GM20000 (cell line): ENCODE results near the gene SLC38A10.

Experiments
- DNase-seq: peaks from one replicate; pipeline ENCODE4 v3.0.0; 2012; ENCODE audit warnings: low spot score
- TF ChIP-seq, protein P1 (sequence below): IDR thresholded peaks from 2 replicates; pipeline ENCODE4 v1.5.1; 2012; ENCODE audit warnings: mild to moderate bottlenecking, control low read depth; ENCODE audit errors: extremely low read depth, missing control alignments

SLC38A10 gene

DNA sequence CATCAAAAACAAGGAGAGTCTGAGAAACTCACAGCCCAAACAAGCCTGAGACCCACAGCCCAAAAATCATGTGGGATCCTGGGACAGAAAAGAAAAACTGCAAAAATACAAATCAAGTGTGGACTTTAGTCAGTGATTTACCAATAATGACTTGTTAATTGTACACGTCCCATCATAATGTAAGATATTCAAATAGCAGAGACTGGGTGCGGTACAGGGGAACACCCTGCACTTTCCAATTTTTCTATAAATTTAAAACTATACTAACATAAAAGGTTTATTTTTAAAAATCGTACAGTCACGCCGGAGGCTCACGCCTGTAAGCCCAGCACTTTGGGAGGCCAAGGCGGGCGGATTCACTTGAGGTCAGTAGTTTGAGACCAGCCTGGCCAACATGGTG lies 81.1 kb downstream of the SLC38A10 start:
- no peak for DNase-seq
- TF ChIP-seq, protein P1, sequence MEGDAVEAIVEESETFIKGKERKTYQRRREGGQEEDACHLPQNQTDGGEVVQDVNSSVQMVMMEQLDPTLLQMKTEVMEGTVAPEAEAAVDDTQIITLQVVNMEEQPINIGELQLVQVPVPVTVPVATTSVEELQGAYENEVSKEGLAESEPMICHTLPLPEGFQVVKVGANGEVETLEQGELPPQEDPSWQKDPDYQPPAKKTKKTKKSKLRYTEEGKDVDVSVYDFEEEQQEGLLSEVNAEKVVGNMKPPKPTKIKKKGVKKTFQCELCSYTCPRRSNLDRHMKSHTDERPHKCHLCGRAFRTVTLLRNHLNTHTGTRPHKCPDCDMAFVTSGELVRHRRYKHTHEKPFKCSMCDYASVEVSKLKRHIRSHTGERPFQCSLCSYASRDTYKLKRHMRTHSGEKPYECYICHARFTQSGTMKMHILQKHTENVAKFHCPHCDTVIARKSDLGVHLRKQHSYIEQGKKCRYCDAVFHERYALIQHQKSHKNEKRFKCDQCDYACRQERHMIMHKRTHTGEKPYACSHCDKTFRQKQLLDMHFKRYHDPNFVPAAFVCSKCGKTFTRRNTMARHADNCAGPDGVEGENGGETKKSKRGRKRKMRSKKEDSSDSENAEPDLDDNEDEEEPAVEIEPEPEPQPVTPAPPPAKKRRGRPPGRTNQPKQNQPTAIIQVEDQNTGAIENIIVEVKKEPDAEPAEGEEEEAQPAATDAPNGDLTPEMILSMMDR: no peak

DNA sequence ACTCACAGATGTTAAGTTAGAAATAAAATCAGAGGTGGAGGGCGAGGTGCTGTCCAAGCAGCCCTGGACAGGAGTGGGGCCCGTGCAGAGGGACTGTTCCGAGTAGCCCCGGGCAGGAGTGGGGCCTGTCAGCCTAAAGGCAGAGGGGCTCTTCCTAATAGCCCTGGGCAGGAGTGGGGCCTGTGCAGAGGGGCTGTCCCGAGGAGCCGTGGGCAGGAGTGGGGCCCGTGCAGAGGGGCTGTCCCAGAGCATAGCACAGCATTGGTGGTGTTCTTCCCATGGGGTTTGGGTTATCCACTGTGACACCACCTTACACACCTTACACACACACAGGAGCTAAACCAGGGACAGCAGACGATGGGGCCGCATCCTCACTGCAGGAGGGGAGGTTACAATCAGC lies 82.7 kb downstream of the SLC38A10 start:
- TF ChIP-seq, protein P1: no peak
- no peak for DNase-seq

DNA sequence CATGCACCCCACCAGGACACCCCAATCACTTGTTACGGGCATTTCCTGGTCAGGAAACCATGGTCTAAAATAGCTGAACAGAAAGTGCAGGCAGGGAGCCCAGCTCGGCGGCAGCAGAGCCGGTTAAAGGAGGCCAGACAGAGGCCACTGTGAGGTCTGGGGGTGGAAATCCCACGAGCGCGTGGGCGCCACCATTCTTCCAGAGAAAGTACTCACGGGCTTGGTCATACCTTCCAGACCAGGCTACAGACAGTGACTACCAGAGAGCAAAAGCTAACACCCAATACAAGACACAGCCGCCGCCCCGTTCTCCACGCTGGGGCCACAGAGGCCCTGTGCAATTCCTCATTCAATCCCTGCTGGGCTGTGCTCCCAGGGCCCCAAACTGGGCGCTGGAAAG lies 84.2 kb downstream of the SLC38A10 start:
- no peak for DNase-seq
- TF ChIP-seq, protein P1: no peak

DNA sequence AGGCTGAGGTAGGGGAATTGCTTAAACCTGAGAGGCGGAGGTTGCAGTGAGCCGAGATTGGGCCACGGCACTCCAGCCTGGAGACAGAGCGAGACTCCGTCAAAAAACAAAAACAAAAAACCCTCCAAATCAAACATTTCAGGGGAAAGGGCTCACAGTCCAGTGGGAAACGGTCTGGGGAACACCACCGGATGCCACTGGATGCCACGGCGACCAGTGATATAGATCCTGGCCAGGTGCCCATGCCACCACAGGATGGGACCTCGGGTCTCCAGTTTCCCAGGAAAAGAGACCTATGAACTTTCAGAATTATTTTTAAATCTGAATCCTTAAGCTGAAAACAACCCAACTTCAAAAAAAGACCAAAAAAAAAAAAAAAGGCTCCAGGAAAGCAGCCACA lies 84.6 kb downstream of the SLC38A10 start:
- TF ChIP-seq, protein P1: no peak
- DNase-seq: no peak

DNA sequence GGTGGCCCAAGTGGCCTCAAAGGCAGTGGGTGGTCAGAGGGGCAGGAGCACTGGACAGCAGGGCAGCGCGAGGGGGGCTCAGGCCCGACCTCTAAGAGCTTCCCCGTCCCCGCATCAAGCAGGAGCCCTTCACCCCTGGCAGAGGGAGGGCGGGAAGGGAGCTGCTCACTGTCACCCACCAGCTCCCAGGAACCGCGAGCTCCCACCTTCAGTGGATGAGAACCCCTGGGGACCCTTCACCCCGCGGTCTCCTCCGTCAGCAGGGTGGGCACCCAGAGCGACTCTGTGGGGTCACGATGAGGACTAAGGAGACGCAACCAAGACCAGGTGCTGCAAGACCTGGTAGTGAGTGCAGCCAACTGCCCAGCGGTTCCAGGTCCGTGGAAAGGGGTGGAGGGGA lies 86.0 kb downstream of the SLC38A10 start:
- no peak for DNase-seq
- TF ChIP-seq, protein P1: no peak

DNA sequence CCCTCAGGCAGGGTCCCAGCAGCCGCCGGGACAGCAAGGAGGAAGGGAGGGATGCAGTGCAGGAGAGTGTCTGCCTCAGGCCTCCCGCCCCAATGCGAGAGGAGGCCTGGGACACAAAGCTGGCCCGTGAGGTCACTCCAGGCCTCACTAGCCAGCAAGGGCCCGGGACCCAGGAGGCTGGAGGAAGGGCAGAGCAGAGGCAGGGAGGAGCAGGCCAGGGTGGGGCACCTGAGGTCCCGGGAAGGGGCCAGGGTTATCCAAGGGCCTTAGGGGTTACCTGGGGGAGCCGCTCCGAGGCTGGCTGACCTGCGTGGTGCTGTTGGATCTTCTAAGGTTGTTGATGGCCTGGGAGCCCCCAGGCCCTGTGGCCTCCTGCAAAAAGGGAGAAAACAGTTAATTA lies 86.5 kb downstream of the SLC38A10 start:
- DNase-seq: no peak
- TF ChIP-seq, protein P1: no peak

DNA sequence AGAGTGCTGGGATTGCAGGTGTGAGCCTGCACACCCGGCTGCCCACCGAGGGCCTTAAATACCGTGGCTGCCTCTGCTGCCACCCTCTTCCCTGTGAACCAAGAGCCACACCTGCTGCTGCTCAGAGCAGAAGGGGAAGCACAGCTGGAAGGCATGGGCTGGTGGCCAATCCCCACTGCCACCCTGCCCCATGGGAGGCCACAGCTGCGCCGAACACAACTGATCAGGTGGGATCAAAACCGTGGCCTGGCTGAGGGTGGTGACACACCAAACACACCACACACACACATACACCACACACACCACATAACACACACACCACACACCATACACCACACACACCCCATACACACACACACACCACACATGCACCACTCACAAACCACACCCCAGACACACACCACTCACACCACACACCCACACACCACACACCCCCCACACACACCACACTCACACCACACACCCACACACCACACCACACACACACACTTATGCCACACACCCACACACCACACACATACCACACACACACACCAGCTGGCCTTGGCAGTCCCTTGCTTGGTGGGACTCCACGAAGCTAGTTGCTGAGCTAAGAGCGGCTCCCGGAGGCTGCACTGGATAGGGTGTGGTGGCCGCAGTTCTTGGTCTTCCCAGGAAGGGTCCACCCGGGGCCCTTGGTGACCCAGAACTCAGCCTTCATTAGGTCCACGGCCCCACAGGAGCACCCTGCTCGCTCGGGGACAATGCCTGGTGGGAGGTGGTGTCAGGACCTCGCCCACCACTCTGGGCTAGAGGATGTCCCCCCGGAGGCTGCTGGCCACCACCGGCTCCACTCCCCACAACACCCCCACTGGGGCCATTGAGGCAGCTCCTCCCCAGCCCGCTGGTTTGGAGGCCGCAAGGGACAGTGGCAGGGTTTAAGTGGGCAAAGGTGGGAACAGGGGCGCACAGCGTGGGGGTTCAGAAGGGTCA lies 87.2 kb downstream of the SLC38A10 start:
- TF ChIP-seq, protein P1: no peak
- DNase-seq: no peak
